NCI-H446 treated with DMSO at 0.1 percent for 48 hours (cell line): ENCODE data around the gene P2RX3.
"Not testable (repeated sequence)": the region's sequence is repeated elsewhere in the genome, so short reads cannot be mapped to it uniquely, and the experiment has no call there.

Source experiments
- DNase-seq: peaks from one replicate; lab custom pipeline; 2025; lab: John Stamatoyannopoulos, UW

P2RX3 gene

GRCh38 chr11:57324154-57324885 is 13.8 kb upstream of the P2RX3 start:
- no peak for DNase-seq

- DNase-seq: peak; percentile 93
Measured at GRCh38 chr11:57324886-57325734, 13.0 kb upstream of the P2RX3 start, which contains the start of gene TNKS1BP1. TSS of gene TNKS1BP1 (minus strand) at chr11:57324952. CDS start at chr11:57321885, 3,067 bp downstream.

- no peak for DNase-seq
Measured at GRCh38 chr11:57325735-57326048, 12.5 kb upstream of the P2RX3 start.

- no peak for DNase-seq
Measured at GRCh38 chr11:57327721-57328120, 10.4 kb upstream of the P2RX3 start.

GRCh38 chr11:57330029-57330428 is 8.1 kb upstream of the P2RX3 start:
- DNase-seq: no peak

- no peak for DNase-seq
Measured at GRCh38 chr11:57331720-57332119, 6.4 kb upstream of the P2RX3 start.

- DNase-seq: no peak
Measured at GRCh38 chr11:57332694-57333440, 5.3 kb upstream of the P2RX3 start.

- DNase-seq: no peak
Measured at GRCh38 chr11:57335023-57335342, 3.2 kb upstream of the P2RX3 start.

- DNase-seq: peak; percentile 82
Measured at GRCh38 chr11:57335343-57336110, 2.6 kb upstream of the P2RX3 start, which contains the start of gene SSRP1. TSS of gene SSRP1 (minus strand) at chr11:57335892. CDS start at chr11:57335121, 771 bp downstream.

GRCh38 chr11:57336111-57336666 is 2.0 kb upstream of the P2RX3 start:
- DNase-seq: no peak

- DNase-seq: not testable (repeated sequence)
Measured at GRCh38 chr11:57336856-57337255, 1.3 kb upstream of the P2RX3 start.

GRCh38 chr11:57339328-57339727 is 1.2 kb downstream of the P2RX3 start:
- no peak for DNase-seq

GRCh38 chr11:57340039-57340615 is 2.0 kb downstream of the P2RX3 start:
- no peak for DNase-seq

GRCh38 chr11:57341250-57341808 is 3.2 kb downstream of the P2RX3 start:
- DNase-seq: no peak

GRCh38 chr11:57342702-57343101 is 4.5 kb downstream of the P2RX3 start:
- no peak for DNase-seq

GRCh38 chr11:57343825-57344224 is 5.7 kb downstream of the P2RX3 start:
- DNase-seq: no peak

GRCh38 chr11:57344826-57345225 is 6.7 kb downstream of the P2RX3 start:
- DNase-seq: no peak

- DNase-seq: peak; percentile 36
Measured at GRCh38 chr11:57345555-57346211, 7.5 kb downstream of the P2RX3 start.

GRCh38 chr11:57347336-57347735 is 9.2 kb downstream of the P2RX3 start:
- no peak for DNase-seq

- no peak for DNase-seq
Measured at GRCh38 chr11:57348052-57348451, 9.9 kb downstream of the P2RX3 start.
